HepG2 (cell line): ENCODE measurements around the gene SIGLEC10. TPM values are rescaled to one million over a fixed set of nuclear protein-coding genes. Genes with fewer than 3 reads are reported as not detected.
A peak's percentile ranks its signal among the peaks of the same experiment; 100 is the strongest.

Experiments
- FLYWCH1 ChIP-seq: sonication (generic); formaldehyde crosslinking; IDR thresholded peaks from 2 replicates; pipeline ENCODE4 v1.8.1; 2023; ENCODE audit warnings: mild to moderate bottlenecking, missing genetic modification reagents
- MTF2 ChIP-seq: sonication (generic); formaldehyde crosslinking; IDR thresholded peaks from 2 replicates; pipeline ENCODE4 v1.5.0; 2020; ENCODE audit warnings: missing genetic modification reagents, borderline replicate concordance
- MYC ChIP-seq: sonication (generic); formaldehyde crosslinking; IDR thresholded peaks from 2 replicates; pipeline ENCODE4 v1.9.0; 2021; ENCODE audit warnings: missing genetic modification reagents, borderline replicate concordance
- NAIF1 ChIP-seq: sonication (generic); formaldehyde crosslinking; IDR thresholded peaks from 2 replicates; pipeline ENCODE4 v1.5.0; 2020; ENCODE audit warnings: mild to moderate bottlenecking, missing genetic modification reagents, borderline replicate concordance
- NRL ChIP-seq: sonication (generic); formaldehyde crosslinking; IDR thresholded peaks from 2 replicates; pipeline ENCODE4 v1.5.0; 2020; ENCODE audit warnings: missing genetic modification reagents, mild to moderate bottlenecking, moderate library complexity, borderline replicate concordance
- PCBP1 ChIP-seq: fragments of 200-400 bp; formaldehyde crosslinking; IDR thresholded peaks from 2 replicates; pipeline ENCODE4 v1.6.1; 2017; ENCODE audit warnings: mild to moderate bottlenecking, low read depth, low read length, borderline replicate concordance
- REPIN1 ChIP-seq: sonication (generic); formaldehyde crosslinking; IDR thresholded peaks from 2 replicates; pipeline ENCODE4 v1.8.0; 2022; ENCODE audit warnings: missing genetic modification reagents, low read depth, mild to moderate bottlenecking, borderline replicate concordance
- SMYD3 ChIP-seq: sonication (generic); formaldehyde crosslinking; IDR thresholded peaks from 2 replicates; pipeline ENCODE4 v1.8.1; 2023; ENCODE audit warnings: mild to moderate bottlenecking, missing genetic modification reagents
- SRF ChIP-seq: IDR thresholded peaks from 2 replicates; pipeline ENCODE4 v1.6.1; 2011; ENCODE audit warnings: mild to moderate bottlenecking, low read depth, low read length, moderate library complexity
- ZBTB38 ChIP-seq: sonication (generic); formaldehyde crosslinking; IDR thresholded peaks from 2 replicates; pipeline ENCODE4 v1.5.1; 2020; ENCODE audit warnings: mild to moderate bottlenecking, missing genetic modification reagents
- ZNF337 ChIP-seq: sonication (generic); formaldehyde crosslinking; IDR thresholded peaks from 2 replicates; pipeline ENCODE4 v1.5.1; 2020; ENCODE audit warnings: missing genetic modification reagents, low read depth, mild to moderate bottlenecking, borderline replicate concordance
- ZNF782 ChIP-seq: sonication (generic); formaldehyde crosslinking; IDR thresholded peaks from 2 replicates; pipeline ENCODE4 v1.4.0; 2020; ENCODE audit warnings: missing genetic modification reagents, mild to moderate bottlenecking, borderline replicate concordance
- ZSCAN21 ChIP-seq: sonication (generic); formaldehyde crosslinking; IDR thresholded peaks from 2 replicates; pipeline ENCODE4 v1.8.0; 2022; ENCODE audit warnings: mild to moderate bottlenecking, missing genetic modification reagents, moderate library complexity, borderline replicate concordance
- ZSCAN25 ChIP-seq: sonication (generic); formaldehyde crosslinking; IDR thresholded peaks from 2 replicates; pipeline ENCODE4 v1.8.0; 2022; ENCODE audit warnings: mild to moderate bottlenecking, missing genetic modification reagents
- ZSCAN30 ChIP-seq: sonication (generic); formaldehyde crosslinking; IDR thresholded peaks from 2 replicates; pipeline ENCODE4 v1.5.0; 2020; ENCODE audit warnings: mild to moderate bottlenecking, missing genetic modification reagents
- polyA plus RNA-seq, 8 experiments: library from polyadenylated mRNA; depleted of rRNA in 3 of 8; stranded (reverse) in 7 of 8; unstranded in 1 of 8; fragments of >200 nt; fragmentation: Illumina TruSeq in 4 of 8; extraction: Trizol in 4 of 8; gene quantifications; 2 replicates each; pipeline versions ENCODE4 v1.2.1 to v1.2.3, GENCODE V29; 2011 to 2016; ENCODE audit warnings: low read depth in 4 of 8, missing spikeins in 1 of 8, mixed read lengths in 1 of 8; ENCODE audit not compliant: insufficient read depth in 1 of 8
- total RNA-seq, 5 experiments: library from RNA; depleted of rRNA; stranded (reverse); fragments of >200 nt; fragmentation: Illumina TruSeq; extraction: Trizol; gene quantifications; 2 replicates each; pipeline ENCODE4 v1.2.3, GENCODE V29; 2016; ENCODE audit warnings: low read depth in 1 of 5
- TF ChIP-seq, protein P1 (sequence below): sonication (generic); formaldehyde crosslinking; IDR thresholded peaks from 2 replicates; pipeline ENCODE4 v1.4.0; 2020; ENCODE audit warnings: mild to moderate bottlenecking, low read depth, missing genetic modification reagents
- TF ChIP-seq, protein P2 (sequence below): sonication (generic); formaldehyde crosslinking; IDR thresholded peaks from 2 replicates; pipeline ENCODE4 v1.4.0; 2020; ENCODE audit warnings: mild to moderate bottlenecking, missing genetic modification reagents, borderline replicate concordance
- TF ChIP-seq, protein P3 (sequence below): IDR thresholded peaks from 2 replicates; pipeline ENCODE4 v1.6.1; 2018; ENCODE audit warnings: missing genetic modification reagents
- TF ChIP-seq, protein P4 (sequence below): IDR thresholded peaks from 2 replicates; pipeline ENCODE4 v1.6.1; 2018; ENCODE audit warnings: missing genetic modification reagents, mild to moderate bottlenecking, missing compliant biosample characterization

SIGLEC10 gene
- total and polyA plus RNA-seq, 2 of the 13 experiments (the other 11 are each of a cell fraction or from before 2014, with no cell fraction given), result not detected

DNA sequence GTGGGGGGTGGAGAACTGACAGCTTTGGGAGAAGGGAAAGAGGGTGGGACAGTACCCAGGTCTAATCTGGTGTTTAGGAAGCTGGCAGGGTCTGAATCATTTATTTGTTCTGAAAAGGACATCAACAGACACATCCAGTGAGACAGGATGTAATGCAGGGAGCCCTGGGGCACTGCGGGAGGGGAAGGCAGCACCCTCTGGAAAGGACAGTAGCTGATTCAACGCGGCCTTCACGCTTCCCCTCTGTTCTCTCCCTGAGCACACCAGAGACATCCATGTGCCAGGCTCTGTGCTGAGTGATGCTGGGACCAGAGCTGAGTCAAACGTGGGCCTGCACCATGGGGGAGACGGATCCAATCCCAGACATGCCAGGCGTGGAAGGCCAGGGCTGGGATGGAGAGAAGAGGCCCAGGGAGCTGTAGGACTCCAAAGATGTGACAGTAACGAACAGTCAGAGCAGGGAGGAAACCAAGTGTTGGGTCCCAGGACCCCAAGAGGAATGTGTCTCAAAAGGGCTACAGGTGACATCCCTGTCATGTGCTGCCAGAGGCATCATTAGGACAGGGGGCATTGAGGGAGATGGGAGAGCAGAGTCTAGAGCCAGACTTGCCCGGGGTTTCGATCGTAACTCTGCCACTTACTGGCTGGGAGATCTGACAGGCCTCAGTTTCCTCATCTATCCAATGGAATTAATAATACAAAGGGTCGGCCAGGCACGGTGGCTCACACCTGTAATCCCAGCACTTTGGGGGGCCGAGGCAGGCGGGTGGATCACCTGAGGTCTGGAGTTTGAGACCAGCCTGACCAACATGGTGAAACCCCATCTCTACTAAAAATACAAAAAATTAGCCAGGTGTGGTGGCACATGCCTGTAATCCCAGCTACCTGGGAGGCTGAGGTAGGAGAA is 53.0 kb downstream of the SIGLEC10 start (continued):
- no peak for TF ChIP-seq REPIN1 (CRISPR knock-in tag)
- 0 out of 2 replicates have a peak, but pooled peaks have one; percentile 12 for TF ChIP-seq ZSCAN21 (CRISPR knock-in tag)
- TF ChIP-seq NRL (CRISPR knock-in tag), result 0 out of 2 replicates have a peak, but pooled peaks have one; percentile 36
- no peak for TF ChIP-seq SRF
- no peak for TF ChIP-seq MTF2 (CRISPR knock-in tag)
- no peak for TF ChIP-seq ZSCAN30 (CRISPR knock-in tag)
- TF ChIP-seq, protein P1, sequence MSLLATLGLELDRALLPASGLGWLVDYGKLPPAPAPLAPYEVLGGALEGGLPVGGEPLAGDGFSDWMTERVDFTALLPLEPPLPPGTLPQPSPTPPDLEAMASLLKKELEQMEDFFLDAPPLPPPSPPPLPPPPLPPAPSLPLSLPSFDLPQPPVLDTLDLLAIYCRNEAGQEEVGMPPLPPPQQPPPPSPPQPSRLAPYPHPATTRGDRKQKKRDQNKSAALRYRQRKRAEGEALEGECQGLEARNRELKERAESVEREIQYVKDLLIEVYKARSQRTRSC (CRISPR knock-in tag), result no peak
- TF ChIP-seq, protein P2, sequence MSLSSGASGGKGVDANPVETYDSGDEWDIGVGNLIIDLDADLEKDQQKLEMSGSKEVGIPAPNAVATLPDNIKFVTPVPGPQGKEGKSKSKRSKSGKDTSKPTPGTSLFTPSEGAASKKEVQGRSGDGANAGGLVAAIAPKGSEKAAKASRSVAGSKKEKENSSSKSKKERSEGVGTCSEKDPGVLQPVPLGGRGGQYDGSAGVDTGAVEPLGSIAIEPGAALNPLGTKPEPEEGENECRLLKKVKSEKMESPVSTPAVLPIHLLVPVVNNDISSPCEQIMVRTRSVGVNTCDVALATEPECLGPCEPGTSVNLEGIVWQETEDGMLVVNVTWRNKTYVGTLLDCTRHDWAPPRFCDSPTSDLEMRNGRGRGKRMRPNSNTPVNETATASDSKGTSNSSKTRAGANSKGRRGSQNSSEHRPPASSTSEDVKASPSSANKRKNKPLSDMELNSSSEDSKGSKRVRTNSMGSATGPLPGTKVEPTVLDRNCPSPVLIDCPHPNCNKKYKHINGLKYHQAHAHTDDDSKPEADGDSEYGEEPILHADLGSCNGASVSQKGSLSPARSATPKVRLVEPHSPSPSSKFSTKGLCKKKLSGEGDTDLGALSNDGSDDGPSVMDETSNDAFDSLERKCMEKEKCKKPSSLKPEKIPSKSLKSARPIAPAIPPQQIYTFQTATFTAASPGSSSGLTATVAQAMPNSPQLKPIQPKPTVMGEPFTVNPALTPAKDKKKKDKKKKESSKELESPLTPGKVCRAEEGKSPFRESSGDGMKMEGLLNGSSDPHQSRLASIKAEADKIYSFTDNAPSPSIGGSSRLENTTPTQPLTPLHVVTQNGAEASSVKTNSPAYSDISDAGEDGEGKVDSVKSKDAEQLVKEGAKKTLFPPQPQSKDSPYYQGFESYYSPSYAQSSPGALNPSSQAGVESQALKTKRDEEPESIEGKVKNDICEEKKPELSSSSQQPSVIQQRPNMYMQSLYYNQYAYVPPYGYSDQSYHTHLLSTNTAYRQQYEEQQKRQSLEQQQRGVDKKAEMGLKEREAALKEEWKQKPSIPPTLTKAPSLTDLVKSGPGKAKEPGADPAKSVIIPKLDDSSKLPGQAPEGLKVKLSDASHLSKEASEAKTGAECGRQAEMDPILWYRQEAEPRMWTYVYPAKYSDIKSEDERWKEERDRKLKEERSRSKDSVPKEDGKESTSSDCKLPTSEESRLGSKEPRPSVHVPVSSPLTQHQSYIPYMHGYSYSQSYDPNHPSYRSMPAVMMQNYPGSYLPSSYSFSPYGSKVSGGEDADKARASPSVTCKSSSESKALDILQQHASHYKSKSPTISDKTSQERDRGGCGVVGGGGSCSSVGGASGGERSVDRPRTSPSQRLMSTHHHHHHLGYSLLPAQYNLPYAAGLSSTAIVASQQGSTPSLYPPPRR (CRISPR knock-in tag), result no peak
- peak; percentile 52 for TF ChIP-seq ZBTB38 (CRISPR knock-in tag)
- peak; percentile 23; the same call in 1 of the 2 replicates for TF ChIP-seq MYC (CRISPR knock-in tag)
- no peak for TF ChIP-seq FLYWCH1 (CRISPR knock-in tag)
- TF ChIP-seq SMYD3 (CRISPR knock-in tag), result no peak
- TF ChIP-seq, protein P3, sequence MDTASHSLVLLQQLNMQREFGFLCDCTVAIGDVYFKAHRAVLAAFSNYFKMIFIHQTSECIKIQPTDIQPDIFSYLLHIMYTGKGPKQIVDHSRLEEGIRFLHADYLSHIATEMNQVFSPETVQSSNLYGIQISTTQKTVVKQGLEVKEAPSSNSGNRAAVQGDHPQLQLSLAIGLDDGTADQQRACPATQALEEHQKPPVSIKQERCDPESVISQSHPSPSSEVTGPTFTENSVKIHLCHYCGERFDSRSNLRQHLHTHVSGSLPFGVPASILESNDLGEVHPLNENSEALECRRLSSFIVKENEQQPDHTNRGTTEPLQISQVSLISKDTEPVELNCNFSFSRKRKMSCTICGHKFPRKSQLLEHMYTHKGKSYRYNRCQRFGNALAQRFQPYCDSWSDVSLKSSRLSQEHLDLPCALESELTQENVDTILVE, result no peak
- peak; percentile 44; the same call in 1 of the 2 replicates for TF ChIP-seq ZNF782 (CRISPR knock-in tag)
- no peak for TF ChIP-seq PCBP1
- TF ChIP-seq, protein P4, sequence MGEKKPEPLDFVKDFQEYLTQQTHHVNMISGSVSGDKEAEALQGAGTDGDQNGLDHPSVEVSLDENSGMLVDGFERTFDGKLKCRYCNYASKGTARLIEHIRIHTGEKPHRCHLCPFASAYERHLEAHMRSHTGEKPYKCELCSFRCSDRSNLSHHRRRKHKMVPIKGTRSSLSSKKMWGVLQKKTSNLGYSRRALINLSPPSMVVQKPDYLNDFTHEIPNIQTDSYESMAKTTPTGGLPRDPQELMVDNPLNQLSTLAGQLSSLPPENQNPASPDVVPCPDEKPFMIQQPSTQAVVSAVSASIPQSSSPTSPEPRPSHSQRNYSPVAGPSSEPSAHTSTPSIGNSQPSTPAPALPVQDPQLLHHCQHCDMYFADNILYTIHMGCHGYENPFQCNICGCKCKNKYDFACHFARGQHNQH (CRISPR knock-in tag), result no peak
- TF ChIP-seq ZSCAN25 (CRISPR knock-in tag), result no peak
- TF ChIP-seq NAIF1 (CRISPR knock-in tag), result no peak
- peak; percentile 28; the same call in 1 of the 2 replicates for TF ChIP-seq ZNF337 (CRISPR knock-in tag)
